ENCODE data around the gene GOLIM4. TPM values are rescaled to one million over a fixed set of nuclear protein-coding genes. Genes with fewer than 3 reads are reported as not detected.

GOLIM4 gene
- total RNA-seq, 1 experiment from 2014 or later: 17.4 TPM

DNA sequence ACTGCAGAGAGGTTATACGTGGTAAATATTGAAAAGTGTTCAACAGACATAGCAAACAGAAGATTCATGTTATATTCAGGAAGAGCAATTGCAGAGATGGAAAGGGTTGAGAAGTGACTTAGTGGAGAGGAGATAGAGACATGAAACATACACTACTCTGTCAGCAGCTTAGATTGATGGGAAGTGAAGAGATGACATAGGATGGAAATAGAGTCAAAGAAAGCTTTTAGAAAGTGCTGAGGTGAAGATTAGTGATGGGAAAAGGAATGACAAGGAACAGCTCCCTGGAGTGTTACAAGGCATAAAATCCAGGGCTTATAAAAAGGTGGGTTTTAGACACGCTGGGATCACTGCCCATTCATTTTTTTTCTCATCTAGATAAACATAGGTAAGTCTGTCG, 17.2 kb upstream of the GOLIM4 start:
- no peak overlapping the region for H3K4me3 ChIP-seq (ENCODE audit: low read depth, low read length)
- no peaks in the 10 kb centered on the region; the same call in 1 of the 2 replicates for H3K27me3 ChIP-seq (replicated peaks; ENCODE audit: control insufficient read depth, insufficient read depth, low read length)
- TF ChIP-seq, protein P1, sequence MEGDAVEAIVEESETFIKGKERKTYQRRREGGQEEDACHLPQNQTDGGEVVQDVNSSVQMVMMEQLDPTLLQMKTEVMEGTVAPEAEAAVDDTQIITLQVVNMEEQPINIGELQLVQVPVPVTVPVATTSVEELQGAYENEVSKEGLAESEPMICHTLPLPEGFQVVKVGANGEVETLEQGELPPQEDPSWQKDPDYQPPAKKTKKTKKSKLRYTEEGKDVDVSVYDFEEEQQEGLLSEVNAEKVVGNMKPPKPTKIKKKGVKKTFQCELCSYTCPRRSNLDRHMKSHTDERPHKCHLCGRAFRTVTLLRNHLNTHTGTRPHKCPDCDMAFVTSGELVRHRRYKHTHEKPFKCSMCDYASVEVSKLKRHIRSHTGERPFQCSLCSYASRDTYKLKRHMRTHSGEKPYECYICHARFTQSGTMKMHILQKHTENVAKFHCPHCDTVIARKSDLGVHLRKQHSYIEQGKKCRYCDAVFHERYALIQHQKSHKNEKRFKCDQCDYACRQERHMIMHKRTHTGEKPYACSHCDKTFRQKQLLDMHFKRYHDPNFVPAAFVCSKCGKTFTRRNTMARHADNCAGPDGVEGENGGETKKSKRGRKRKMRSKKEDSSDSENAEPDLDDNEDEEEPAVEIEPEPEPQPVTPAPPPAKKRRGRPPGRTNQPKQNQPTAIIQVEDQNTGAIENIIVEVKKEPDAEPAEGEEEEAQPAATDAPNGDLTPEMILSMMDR (IDR thresholded peaks at IDR 0.05; ENCODE audit: insufficient read depth in 1 of 2, low read depth in 1 of 2, low read length in 1 of 2, severe bottlenecking in 1 of 2, unreplicated experiment in 1 of 2): no peak
- Mint-ChIP-seq H3K27me3 (ENCODE audit: insufficient read depth, unreplicated experiment) (no peaks in the 10 kb centered on the region), H3K4me1 (ENCODE audit: low read depth, unreplicated experiment) (peaks cover 2% of the 10 kb centered on the region), H3K36me3 (ENCODE audit: insufficient read depth, unreplicated experiment) (no peaks in the 10 kb centered on the region), H3K4me3 (ENCODE audit: unreplicated experiment) (no peak overlapping the region), H3K27ac (ENCODE audit: unreplicated experiment) (no peak overlapping the region), H3K9me3 (ENCODE audit: unreplicated experiment) (no peaks in the 10 kb centered on the region)
- POLR2A ChIA-PET: no interaction called here
- BruUV-seq (replicated peaks): no TSS peak
- H3K4me1 ChIP-seq: no peaks in the 10 kb centered on the region
- DNase-seq: no peak
- intact Hi-C loops (cut with micrococcal nuclease; ENCODE audit: unreplicated experiment): no loop called here
- no peaks in the 10 kb centered on the region for H3K9me3 ChIP-seq
- no peaks in the 10 kb centered on the region for H3K36me3 ChIP-seq (ENCODE audit: control insufficient read depth, insufficient read depth, low read length)
- CTCF ChIA-PET: no interaction called here

DNA sequence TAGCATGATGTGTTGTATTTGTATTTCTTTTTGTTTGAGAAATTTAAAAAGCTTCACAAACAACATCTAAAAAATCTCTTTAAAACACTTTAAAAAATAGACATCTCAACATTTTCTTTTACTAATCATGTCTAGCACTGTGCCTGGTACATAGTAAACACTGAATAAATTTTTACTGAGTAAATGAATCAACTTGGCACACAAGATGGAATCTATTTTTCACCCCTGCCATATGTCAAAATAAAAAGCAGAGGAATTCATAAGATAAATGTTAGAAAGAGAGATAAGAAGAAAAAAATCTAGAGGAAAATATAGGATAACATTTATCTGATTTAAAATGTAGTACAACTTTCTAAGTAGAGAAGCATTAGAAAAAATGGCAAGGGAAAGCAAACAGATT, 8.6 kb upstream of the GOLIM4 start:
- no peaks in the 10 kb centered on the region for H3K4me1 ChIP-seq
- Mint-ChIP-seq H3K9me3 (ENCODE audit: unreplicated experiment) (peaks cover 9% of the 10 kb centered on the region), H3K4me3 (ENCODE audit: unreplicated experiment) (no peak overlapping the region), H3K27ac (ENCODE audit: unreplicated experiment) (no peak overlapping the region), H3K4me1 (ENCODE audit: low read depth, unreplicated experiment) (no peaks in the 10 kb centered on the region), H3K36me3 (ENCODE audit: insufficient read depth, unreplicated experiment) (no peaks in the 10 kb centered on the region), H3K27me3 (ENCODE audit: insufficient read depth, unreplicated experiment) (no peaks in the 10 kb centered on the region)
- intact Hi-C loops (cut with micrococcal nuclease; ENCODE audit: unreplicated experiment): no loop called here
- BruUV-seq (replicated peaks): no TSS peak
- H3K4me3 ChIP-seq (ENCODE audit: low read depth, low read length): no peak overlapping the region
- ChIA-PET CTCF (no interaction called here), POLR2A (no interaction called here)
- no peaks in the 10 kb centered on the region; the same call in 1 of the 2 replicates for H3K9me3 ChIP-seq
- no peak for DNase-seq
- TF ChIP-seq, protein P1 (IDR thresholded peaks at IDR 0.05; ENCODE audit: insufficient read depth in 1 of 2, low read depth in 1 of 2, low read length in 1 of 2, severe bottlenecking in 1 of 2, unreplicated experiment in 1 of 2): no peak
- no peaks in the 10 kb centered on the region for H3K36me3 ChIP-seq (ENCODE audit: control insufficient read depth, insufficient read depth, low read length)
- no peaks in the 10 kb centered on the region for H3K27me3 ChIP-seq (replicated peaks; ENCODE audit: control insufficient read depth, insufficient read depth, low read length)

DNA sequence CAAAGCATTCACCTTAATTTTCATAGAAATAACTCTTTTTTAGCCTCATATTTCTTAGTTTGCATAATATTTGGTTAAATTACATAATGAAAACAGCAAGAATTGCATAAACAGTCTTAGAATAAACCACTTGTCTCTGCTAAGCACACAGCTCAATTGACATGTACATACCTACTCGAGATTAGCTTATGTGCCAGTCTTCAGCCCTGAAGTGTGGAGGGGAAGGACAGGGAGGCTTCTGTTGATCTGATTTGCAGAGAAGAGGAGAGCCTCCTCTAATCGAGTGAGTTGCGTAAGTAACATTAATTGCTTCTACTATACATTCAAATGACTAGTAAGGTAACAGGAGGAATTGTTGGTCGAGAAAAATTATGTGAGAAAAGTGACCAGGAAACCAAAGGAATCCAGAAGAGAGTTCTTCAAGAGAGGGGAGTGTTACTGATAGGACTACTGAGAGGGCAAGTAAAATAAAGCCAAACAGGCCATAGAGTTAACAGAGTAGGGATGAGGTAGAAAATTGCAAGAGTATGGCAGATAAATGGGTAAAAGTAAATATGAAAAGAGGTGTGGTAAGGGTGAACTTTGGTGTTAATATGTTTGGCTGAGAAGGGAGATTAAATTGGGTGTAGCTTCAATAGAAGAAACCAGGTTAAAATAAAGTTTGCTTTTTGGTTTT, 7.1 kb upstream of the GOLIM4 start:
- POLR2A ChIA-PET: no interaction called here
- TF ChIP-seq, protein P1 (IDR thresholded peaks at IDR 0.05; ENCODE audit: insufficient read depth in 1 of 2, low read depth in 1 of 2, low read length in 1 of 2, severe bottlenecking in 1 of 2, unreplicated experiment in 1 of 2): no peak
- H3K4me3 ChIP-seq (ENCODE audit: low read depth, low read length): no peak overlapping the region

More for the DNA sequence above, 7.1 kb upstream of the GOLIM4 start:
- Histone ChIP-seq H3K4me1 (no peaks in the 10 kb centered on the region), H3K9me3 (no peaks in the 10 kb centered on the region; the same call in 1 of the 2 replicates), H3K27me3 (replicated peaks; ENCODE audit: control insufficient read depth, insufficient read depth, low read length) (no peaks in the 10 kb centered on the region), H3K36me3 (ENCODE audit: control insufficient read depth, insufficient read depth, low read length) (no peaks in the 10 kb centered on the region)
- no peaks in the 10 kb centered on the region for H3K4me1 Mint-ChIP-seq (ENCODE audit: low read depth, unreplicated experiment)
- intact Hi-C loops (cut with micrococcal nuclease; ENCODE audit: unreplicated experiment): no loop called here
- no peak overlapping the region for H3K4me3 Mint-ChIP-seq (ENCODE audit: unreplicated experiment)
- H3K36me3 Mint-ChIP-seq (ENCODE audit: insufficient read depth, unreplicated experiment): no peaks in the 10 kb centered on the region
- no TSS peak for BruUV-seq (replicated peaks)
- H3K27ac Mint-ChIP-seq (ENCODE audit: unreplicated experiment): no peak overlapping the region
- H3K9me3 Mint-ChIP-seq (ENCODE audit: unreplicated experiment): peaks cover 9% of the 10 kb centered on the region
- no peaks in the 10 kb centered on the region for H3K27me3 Mint-ChIP-seq (ENCODE audit: insufficient read depth, unreplicated experiment)
- DNase-seq: no peak
- CTCF ChIA-PET: no interaction called here
